PC-3 (cell line): ENCODE data around the gene TMEM184A.

ENCODE experiments used
- EZH2phosphoT487 ChIP-seq: fragments of 300-600 bp; sonication (generic); IDR thresholded peaks from 2 replicates; pipeline ENCODE4 v1.6.1; 2018; ENCODE audit warnings: mild to moderate bottlenecking, antibody characterized with exemption, low read length, borderline replicate concordance
- TF ChIP-seq, protein P1 (sequence below): fragments of 300-600 bp; sonication (generic); conservative IDR thresholded peaks from 2 replicates; pipeline ENCODE4 v1.5.1; 2017; ENCODE audit warnings: antibody characterized with exemption, low read depth, mild to moderate bottlenecking, low read length

DNA sequence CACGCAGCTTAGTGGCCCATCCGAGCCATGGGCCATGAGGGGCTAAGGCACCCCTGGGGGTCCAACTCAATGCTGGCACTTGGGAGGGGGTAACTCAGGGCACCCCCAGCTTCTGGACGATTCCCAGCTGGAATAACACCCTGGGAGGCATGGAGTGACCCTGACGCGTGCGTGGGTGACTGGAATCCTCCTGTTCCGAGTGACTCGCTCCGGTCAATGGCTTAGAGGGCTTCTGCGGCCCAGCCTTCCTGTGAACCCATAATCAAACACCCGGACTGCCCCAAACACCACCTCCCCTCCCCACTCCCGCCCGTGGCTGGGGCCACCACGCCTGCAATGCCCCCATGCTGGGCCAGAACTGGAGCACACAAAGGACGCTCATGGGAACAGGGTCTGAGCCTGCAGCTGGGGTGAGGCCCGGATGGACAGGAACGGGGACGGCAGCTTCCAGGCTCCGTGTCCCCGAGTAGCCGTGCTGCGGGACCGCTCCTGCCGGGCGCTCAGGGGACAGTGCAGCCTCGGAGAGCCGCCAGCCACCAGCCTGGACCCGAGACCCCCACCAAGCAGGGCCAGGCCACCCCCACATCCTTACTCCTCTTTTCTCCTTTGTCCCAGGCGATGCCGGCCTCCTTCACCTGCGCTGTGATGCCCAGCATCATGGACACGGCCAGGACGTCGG, 60.3 kb downstream of the TMEM184A start:
- TF ChIP-seq, protein P1, sequence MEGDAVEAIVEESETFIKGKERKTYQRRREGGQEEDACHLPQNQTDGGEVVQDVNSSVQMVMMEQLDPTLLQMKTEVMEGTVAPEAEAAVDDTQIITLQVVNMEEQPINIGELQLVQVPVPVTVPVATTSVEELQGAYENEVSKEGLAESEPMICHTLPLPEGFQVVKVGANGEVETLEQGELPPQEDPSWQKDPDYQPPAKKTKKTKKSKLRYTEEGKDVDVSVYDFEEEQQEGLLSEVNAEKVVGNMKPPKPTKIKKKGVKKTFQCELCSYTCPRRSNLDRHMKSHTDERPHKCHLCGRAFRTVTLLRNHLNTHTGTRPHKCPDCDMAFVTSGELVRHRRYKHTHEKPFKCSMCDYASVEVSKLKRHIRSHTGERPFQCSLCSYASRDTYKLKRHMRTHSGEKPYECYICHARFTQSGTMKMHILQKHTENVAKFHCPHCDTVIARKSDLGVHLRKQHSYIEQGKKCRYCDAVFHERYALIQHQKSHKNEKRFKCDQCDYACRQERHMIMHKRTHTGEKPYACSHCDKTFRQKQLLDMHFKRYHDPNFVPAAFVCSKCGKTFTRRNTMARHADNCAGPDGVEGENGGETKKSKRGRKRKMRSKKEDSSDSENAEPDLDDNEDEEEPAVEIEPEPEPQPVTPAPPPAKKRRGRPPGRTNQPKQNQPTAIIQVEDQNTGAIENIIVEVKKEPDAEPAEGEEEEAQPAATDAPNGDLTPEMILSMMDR = no peak
- no peak for TF ChIP-seq EZH2phosphoT487
